ENCODE data around the gene SIMC1.
"Not testable (repeated sequence)": the region's sequence is repeated elsewhere in the genome, so short reads cannot be mapped to it uniquely, and the experiment has no call there.

The SIMC1 gene

GRCh38 chr5:176197234-176197858 is 40.9 kb upstream of the SIMC1 start:
- H3K4me3 ChIP-seq (ENCODE audit: low read depth, low read length); DNase-seq (ENCODE audit: low read depth): not testable (repeated sequence)

GRCh38 chr5:176198299-176198698 is 39.9 kb upstream of the SIMC1 start:
- H3K4me3 ChIP-seq (ENCODE audit: low read depth, low read length); DNase-seq (ENCODE audit: low read depth): not testable (repeated sequence)

- DNase-seq (ENCODE audit: low read depth); H3K4me3 ChIP-seq (ENCODE audit: low read depth, low read length): not testable (repeated sequence)
Observed at GRCh38 chr5:176198991-176199733, 39.1 kb upstream of the SIMC1 start.

GRCh38 chr5:176199803-176200399 is 38.3 kb upstream of the SIMC1 start:
- DNase-seq (ENCODE audit: low read depth); H3K4me3 ChIP-seq (ENCODE audit: low read depth, low read length): not testable (repeated sequence)

- H3K4me3 ChIP-seq (ENCODE audit: low read depth, low read length): no peak overlapping the region
- DNase-seq (ENCODE audit: low read depth): no peak
- no peak for TF ChIP-seq CTCF (IDR thresholded peaks at IDR 0.05; ENCODE audit: low read depth, low read length, missing control alignments)
Observed at GRCh38 chr5:176201811-176202210, 36.4 kb upstream of the SIMC1 start.

- TF ChIP-seq CTCF (IDR thresholded peaks at IDR 0.05; ENCODE audit: low read depth, low read length, missing control alignments): no peak
- DNase-seq (ENCODE audit: low read depth): no peak
- H3K4me3 ChIP-seq (ENCODE audit: low read depth, low read length): no peak overlapping the region
Observed at GRCh38 chr5:176203086-176203485, 35.1 kb upstream of the SIMC1 start.

GRCh38 chr5:176203535-176203934 is 34.7 kb upstream of the SIMC1 start:
- not testable (repeated sequence) for DNase-seq (ENCODE audit: low read depth); H3K4me3 ChIP-seq (ENCODE audit: low read depth, low read length)

- not testable (repeated sequence) for DNase-seq (ENCODE audit: low read depth)
Observed at GRCh38 chr5:176214466-176215021, 23.7 kb upstream of the SIMC1 start.

GRCh38 chr5:176216393-176216916 is 21.8 kb upstream of the SIMC1 start:
- DNase-seq (ENCODE audit: low read depth): not testable (repeated sequence)

More at GRCh38 chr5:176214466-176215021, 23.7 kb upstream of the SIMC1 start:
- H3K4me3 ChIP-seq (ENCODE audit: low read depth, low read length): not testable (repeated sequence)

GRCh38 chr5:176217188-176217729 is 21.0 kb upstream of the SIMC1 start:
- not testable (repeated sequence) for H3K4me3 ChIP-seq (ENCODE audit: low read depth, low read length); DNase-seq (ENCODE audit: low read depth)

More at GRCh38 chr5:176216393-176216916, 21.8 kb upstream of the SIMC1 start:
- H3K4me3 ChIP-seq (ENCODE audit: low read depth, low read length): not testable (repeated sequence)

GRCh38 chr5:176217764-176218163 is 20.5 kb upstream of the SIMC1 start:
- not testable (repeated sequence) for H3K4me3 ChIP-seq (ENCODE audit: low read depth, low read length); DNase-seq (ENCODE audit: low read depth)

GRCh38 chr5:176222006-176222405 is 16.2 kb upstream of the SIMC1 start:
- H3K4me3 ChIP-seq (ENCODE audit: low read depth, low read length); DNase-seq (ENCODE audit: low read depth): not testable (repeated sequence)

- not testable (repeated sequence) for H3K4me3 ChIP-seq (ENCODE audit: low read depth, low read length); DNase-seq (ENCODE audit: low read depth)
Observed at GRCh38 chr5:176228358-176228757, 9.9 kb upstream of the SIMC1 start.

GRCh38 chr5:176233253-176233652 is 5.0 kb upstream of the SIMC1 start:
- H3K4me3 ChIP-seq (ENCODE audit: low read depth, low read length); DNase-seq (ENCODE audit: low read depth): not testable (repeated sequence)

All from GM12864 (cell line).